Calu3 (cell line): Measurements from ENCODE around the gene CACNG4. TPM values are rescaled to one million over a fixed set of nuclear protein-coding genes. Genes with fewer than 3 reads are reported as not detected.

Experiments used
- BruUV-seq: library from RNA; stranded (reverse); fragments of 400-500 nt; replicated peaks from 2 replicates; lab custom pipeline; 2021; lab: Mats Ljungman, UMichigan
- CTCF ChIA-PET: fragments of 300-600 bp; sonication (Branson Sonifier 250); formaldehyde crosslinking; loops from one replicate; lab custom pipeline; 2022; ENCODE audit warnings: antibody characterized with exemption; lab: Charles Lee
- DNase-seq: peaks from one replicate; pipeline ENCODE4 v3.0.0; 2022
- H3K27ac Mint-ChIP-seq: one replicate; pipeline ENCODE4 v1.8.0; 2022; ENCODE audit warnings: mixed read lengths; ENCODE audit not compliant: unreplicated experiment
- H3K27me3 Mint-ChIP-seq: one replicate; pipeline ENCODE4 v1.8.0; 2022; ENCODE audit warnings: mixed read lengths; ENCODE audit not compliant: unreplicated experiment
- H3K36me3 Mint-ChIP-seq: one replicate; pipeline ENCODE4 v1.8.0; 2022; ENCODE audit warnings: mild to moderate bottlenecking, moderate library complexity, mixed read lengths; ENCODE audit not compliant: insufficient read depth, unreplicated experiment
- H3K4me1 Mint-ChIP-seq: one replicate; pipeline ENCODE4 v1.8.0; 2022; ENCODE audit warnings: mild to moderate bottlenecking, low read depth, mixed read lengths; ENCODE audit not compliant: unreplicated experiment
- H3K4me3 Mint-ChIP-seq: one replicate; pipeline ENCODE4 v1.8.0; 2022; ENCODE audit warnings: mild to moderate bottlenecking, low read depth, moderate library complexity, mixed read lengths; ENCODE audit not compliant: unreplicated experiment
- H3K9me3 Mint-ChIP-seq: one replicate; pipeline ENCODE4 v1.8.0; 2022; ENCODE audit warnings: low read depth, mixed read lengths; ENCODE audit not compliant: unreplicated experiment
- CTCF ChIP-seq: fragments of 200-600 bp; IDR thresholded peaks from one replicate; pipeline ENCODE4 v1.8.0; 2022; ENCODE audit warnings: antibody characterized with exemption; ENCODE audit not compliant: unreplicated experiment
- intact Hi-C: fragments of 100-400 bp; cut with micrococcal nuclease; formaldehyde crosslinking; loops from one replicate; pipeline ENCODE4 v1.10.0; 2022; ENCODE audit not compliant: unreplicated experiment
- total RNA-seq: library from RNA; stranded (reverse); gene quantifications from 2 replicates; pipeline ENCODE4 v1.2.3, GENCODE V29; 2022

The CACNG4 gene
- total RNA-seq, 1 experiment from 2014 or later: 3.8 TPM

GRCh38 chr17:66932311-66932710 lies 32.2 kb upstream of the CACNG4 start:
- intact Hi-C loops: no loop called here
- Mint-ChIP-seq H3K4me1 (peaks cover 6% of the 10 kb centered on the region), H3K4me3 (no peak overlapping the region), H3K36me3 (peaks cover 4% of the 10 kb centered on the region), H3K9me3 (no peaks in the 10 kb centered on the region), H3K27me3 (peaks cover 18% of the 10 kb centered on the region), H3K27ac (no peak overlapping the region)
- CTCF ChIA-PET: interaction anchor here (0.6 kb wide), 1 partner anchor 359 kb away, joined by 5 read pairs; no protein-coding TSS in a partner anchor
- no peak for DNase-seq
- BruUV-seq: no TSS peak
- TF ChIP-seq CTCF: no peak

- Mint-ChIP-seq H3K4me1 (peaks cover 6% of the 10 kb centered on the region), H3K9me3 (no peaks in the 10 kb centered on the region), H3K36me3 (peaks cover 4% of the 10 kb centered on the region), H3K4me3 (no peak overlapping the region), H3K27me3 (peaks cover 35% of the 10 kb centered on the region), H3K27ac (no peak overlapping the region)
- no TSS peak for BruUV-seq
- TF ChIP-seq CTCF: no peak
- no peak for DNase-seq
- CTCF ChIA-PET: no interaction called here
- intact Hi-C loops: no loop called here
Observed at GRCh38 chr17:66934040-66934439, 30.5 kb upstream of the CACNG4 start.

- peak overlapping the region; percentile 3 for H3K27ac Mint-ChIP-seq
- BruUV-seq: no TSS peak
- CTCF ChIA-PET: no interaction called here
- no peaks in the 10 kb centered on the region for H3K9me3 Mint-ChIP-seq
- intact Hi-C loops: no loop called here
- no peak for TF ChIP-seq CTCF
- peaks cover 6% of the 10 kb centered on the region for H3K4me1 Mint-ChIP-seq
- no peak for DNase-seq
- peaks cover 4% of the 10 kb centered on the region for H3K36me3 Mint-ChIP-seq
- no peak overlapping the region for H3K4me3 Mint-ChIP-seq
- peaks cover 50% of the 10 kb centered on the region for H3K27me3 Mint-ChIP-seq
Observed at GRCh38 chr17:66935717-66936116, 28.8 kb upstream of the CACNG4 start.

GRCh38 chr17:66938656-66939055 lies 25.9 kb upstream of the CACNG4 start:
- Mint-ChIP-seq H3K4me3 (no peak overlapping the region), H3K36me3 (no peaks in the 10 kb centered on the region), H3K27ac (no peak overlapping the region), H3K27me3 (peaks cover 50% of the 10 kb centered on the region), H3K4me1 (no peaks in the 10 kb centered on the region), H3K9me3 (no peaks in the 10 kb centered on the region)
- no TSS peak for BruUV-seq
- no peak for TF ChIP-seq CTCF
- CTCF ChIA-PET: no interaction called here
- no peak for DNase-seq
- intact Hi-C loops: no loop called here
